Epithelial cell of proximal tubule (primary cell): ENCODE results near the gene UST. TPM values are rescaled to one million over a fixed set of nuclear protein-coding genes. Genes with fewer than 3 reads are reported as not detected.
"Not testable (repeated sequence)": the region's sequence is repeated elsewhere in the genome, so short reads cannot be mapped to it uniquely, and the experiment has no call there.

Experiments
- DNase-seq: peaks from one replicate; pipeline ENCODE4 v3.0.0-alpha.2; 2011; ENCODE audit warnings: low read depth
- H3K4me3 ChIP-seq: 2 replicates; pipeline ENCODE4 v1.5.1; 2011; ENCODE audit warnings: low read depth, mild to moderate bottlenecking, low read length
- CTCF ChIP-seq: conservative IDR thresholded peaks from 2 replicates; pipeline ENCODE4 v1.5.1; 2012; ENCODE audit warnings: low read depth, mild to moderate bottlenecking, low read length
- total RNA-seq: library from RNA; depleted of rRNA; stranded (reverse); fragments of >200 nt; gene quantifications from 2 replicates; pipeline ENCODE4 v1.2.3, GENCODE V29; 2015

The UST gene
- total RNA-seq, 1 donor from 2014 or later = 1.1 TPM

GRCh38 chr6:148854096-148854495 lies 107.3 kb downstream of the UST start:
- TF ChIP-seq CTCF = no peak
- no peak for DNase-seq
- H3K4me3 ChIP-seq = no peak overlapping the region

- no peak for DNase-seq
- H3K4me3 ChIP-seq = no peak overlapping the region
- TF ChIP-seq CTCF = no peak
Observed at GRCh38 chr6:148854992-148855391, 108.2 kb downstream of the UST start.

- H3K4me3 ChIP-seq = no peak overlapping the region
- no peak for TF ChIP-seq CTCF
- no peak for DNase-seq
Observed at GRCh38 chr6:148855744-148856143, 108.9 kb downstream of the UST start.

GRCh38 chr6:148857798-148858390 lies 111.1 kb downstream of the UST start:
- no peak overlapping the region for H3K4me3 ChIP-seq
- no peak for DNase-seq
- no peak for TF ChIP-seq CTCF

GRCh38 chr6:148864132-148864531 lies 117.3 kb downstream of the UST start:
- H3K4me3 ChIP-seq, DNase-seq: not testable (repeated sequence)

- DNase-seq = no peak
- no peak for TF ChIP-seq CTCF
- H3K4me3 ChIP-seq = no peak overlapping the region
Observed at GRCh38 chr6:148864941-148865340, 118.1 kb downstream of the UST start.

- TF ChIP-seq CTCF = no peak
- no peak overlapping the region for H3K4me3 ChIP-seq
- DNase-seq = no peak
Observed at GRCh38 chr6:148866657-148867268, 119.9 kb downstream of the UST start.
